ENCODE results near the gene C1QA. TPM values are rescaled to one million over a fixed set of nuclear protein-coding genes. Genes with fewer than 3 reads are reported as not detected.

The C1QA gene
- total and polyA plus RNA-seq, 2 of the 13 experiments (the other 11 are each of a cell fraction or from before 2014, with no cell fraction given): not detected

GRCh38 chr1:22591576-22591975 lies 44.9 kb upstream of the C1QA start:
- H3K9ac ChIP-seq (ENCODE audit: insufficient read depth, low read depth, low read length): no peak overlapping the region
- no peaks in the 10 kb centered on the region for H3K36me3 ChIP-seq (replicated peaks in 1 of 2; ENCODE audit: control insufficient read depth in 1 of 2, insufficient read depth in 2 of 2, low read length in 2 of 2)
- no peaks in the 10 kb centered on the region for H4K20me1 ChIP-seq (ENCODE audit: insufficient read depth, low read length)
- ChIA-PET CTCF (ENCODE audit: low intra/inter-chr PET ratio, low total read pairs) (no interaction called here), POLR2A (no interaction called here)
- no peak overlapping the region for H3K27ac ChIP-seq (ENCODE audit: extremely low read length, insufficient read depth, low read length)
- no peak overlapping the region for H3K4me3 ChIP-seq (replicated peaks in 1 of 3; ENCODE audit: insufficient read depth in 1 of 3, low read depth in 2 of 3, low read length in 3 of 3)
- no TSS peak for BruUV-seq (replicated peaks)
- WGBS (ENCODE audit: low lambda C conversion rate): 4% methylated on average over 8 of the region's 8 CpGs
- H3K79me2 ChIP-seq (ENCODE audit: insufficient read depth, low read length): no peaks in the 10 kb centered on the region
- no peak for TF ChIP-seq DDIT3 (CRISPR knock-in tag; IDR thresholded peaks at IDR 0.05)
- no peak for TF ChIP-seq ETV6 (CRISPR knock-in tag; conservative IDR thresholded peaks at IDR 0.05)
- no peak for TF ChIP-seq ISL2 (CRISPR knock-in tag; IDR thresholded peaks at IDR 0.05)
- TF ChIP-seq ZNF878 (CRISPR knock-in tag; IDR thresholded peaks at IDR 0.05): no peak
- no peak for TF ChIP-seq ZXDC (CRISPR knock-in tag; IDR thresholded peaks at IDR 0.05)
- TF ChIP-seq NFKBIZ (CRISPR knock-in tag; IDR thresholded peaks at IDR 0.05): no peak
- TF ChIP-seq ZNF747 (CRISPR knock-in tag; IDR thresholded peaks at IDR 0.05; ENCODE audit: borderline replicate concordance): no peak
- no peak for TF ChIP-seq BRD4 (CRISPR knock-in tag; IDR thresholded peaks at IDR 0.05)
- no peak for TF ChIP-seq ZBTB7A (CRISPR knock-in tag; IDR thresholded peaks at IDR 0.05)
- TF ChIP-seq MAFF (IDR thresholded peaks at IDR 0.05; ENCODE audit: low read depth, low read length): no peak
- TF ChIP-seq AKAP8 (CRISPR knock-in tag; IDR thresholded peaks at IDR 0.05): no peak
- TF ChIP-seq SIX4 (CRISPR knock-in tag; IDR thresholded peaks at IDR 0.05): no peak
- TF ChIP-seq DNMT3B (CRISPR knock-in tag; conservative IDR thresholded peaks at IDR 0.05): no peak
- TF ChIP-seq MZF1 (CRISPR knock-in tag; IDR thresholded peaks at IDR 0.05; ENCODE audit: borderline replicate concordance): no peak
- intact Hi-C loops (cut with micrococcal nuclease; ENCODE audit: unreplicated experiment): no loop called here
- H3K4me1 ChIP-seq (ENCODE audit: insufficient read depth, low read length): no peaks in the 10 kb centered on the region
- H3K9me3 ChIP-seq (ENCODE audit: low read length): no peaks in the 10 kb centered on the region
- peaks cover 15 to 79% of the 10 kb centered on the region in 2 experiments; a peak in 4 of 5 replicates for H3K27me3 ChIP-seq (ENCODE audit: control insufficient read depth in 1 of 2, insufficient read depth in 2 of 2, low read length in 2 of 2)
- FAIRE-seq (no peak), DNase-seq (ENCODE audit: low spot score) (no peak), ATAC-seq (no peak)
- H2AFZ ChIP-seq (ENCODE audit: low read length): no peak overlapping the region
- in situ Hi-C loops (cut with HindIII; ENCODE audit: extremely low pct_ligation_motif_present, low pct_unique_long_range_greater_than_20kb): no loop called here
- H3K4me2 ChIP-seq (ENCODE audit: low read depth, low read length): no peak overlapping the region

Data from HepG2 (cell line).